ENCODE data around the gene SLC17A7. TPM values are rescaled to one million over a fixed set of nuclear protein-coding genes. Genes with fewer than 3 reads are reported as not detected.

SLC17A7 gene
- total and polyA plus RNA-seq, 2 of the 13 experiments (the other 11 are each of a cell fraction or from before 2014, with no cell fraction given): 0.32 TPM; not detected in 1

DNA sequence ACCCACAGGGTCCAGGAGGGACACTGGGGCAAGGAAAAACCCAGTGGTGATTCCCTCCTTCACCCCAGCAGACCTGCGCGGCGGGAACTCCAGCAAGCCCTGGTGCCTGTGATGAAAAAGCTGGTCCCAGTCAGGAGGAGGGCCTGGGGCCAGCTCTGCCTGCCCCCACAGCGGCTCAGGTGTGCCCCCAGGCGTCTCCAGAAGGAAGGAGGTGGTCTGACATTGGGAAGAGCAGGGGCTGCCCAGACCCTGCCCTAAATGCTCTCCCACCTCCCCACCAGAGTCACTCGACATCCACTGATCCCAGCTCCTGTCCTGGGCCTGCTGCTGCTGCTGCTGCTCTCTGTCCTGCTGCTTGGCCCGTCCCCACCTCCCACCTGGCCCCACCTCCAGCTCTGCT, 24.2 kb downstream of the SLC17A7 start:
- H3K79me2 ChIP-seq (ENCODE audit: insufficient read depth, low read length): no peaks in the 10 kb centered on the region
- H3K9ac ChIP-seq (ENCODE audit: insufficient read depth, low read depth, low read length): no peak overlapping the region
- no peaks in the 10 kb centered on the region for H3K36me3 ChIP-seq (replicated peaks in 1 of 2; ENCODE audit: control insufficient read depth in 1 of 2, insufficient read depth in 2 of 2, low read length in 2 of 2)
- no peak overlapping the region for H3K4me3 ChIP-seq (replicated peaks in 1 of 3; ENCODE audit: insufficient read depth in 1 of 3, low read depth in 2 of 3, low read length in 3 of 3)
- no peak overlapping the region for H3K4me2 ChIP-seq (ENCODE audit: low read depth, low read length)
- no peaks in the 10 kb centered on the region for H3K9me3 ChIP-seq (ENCODE audit: low read length)
- TF ChIP-seq, protein P1, sequence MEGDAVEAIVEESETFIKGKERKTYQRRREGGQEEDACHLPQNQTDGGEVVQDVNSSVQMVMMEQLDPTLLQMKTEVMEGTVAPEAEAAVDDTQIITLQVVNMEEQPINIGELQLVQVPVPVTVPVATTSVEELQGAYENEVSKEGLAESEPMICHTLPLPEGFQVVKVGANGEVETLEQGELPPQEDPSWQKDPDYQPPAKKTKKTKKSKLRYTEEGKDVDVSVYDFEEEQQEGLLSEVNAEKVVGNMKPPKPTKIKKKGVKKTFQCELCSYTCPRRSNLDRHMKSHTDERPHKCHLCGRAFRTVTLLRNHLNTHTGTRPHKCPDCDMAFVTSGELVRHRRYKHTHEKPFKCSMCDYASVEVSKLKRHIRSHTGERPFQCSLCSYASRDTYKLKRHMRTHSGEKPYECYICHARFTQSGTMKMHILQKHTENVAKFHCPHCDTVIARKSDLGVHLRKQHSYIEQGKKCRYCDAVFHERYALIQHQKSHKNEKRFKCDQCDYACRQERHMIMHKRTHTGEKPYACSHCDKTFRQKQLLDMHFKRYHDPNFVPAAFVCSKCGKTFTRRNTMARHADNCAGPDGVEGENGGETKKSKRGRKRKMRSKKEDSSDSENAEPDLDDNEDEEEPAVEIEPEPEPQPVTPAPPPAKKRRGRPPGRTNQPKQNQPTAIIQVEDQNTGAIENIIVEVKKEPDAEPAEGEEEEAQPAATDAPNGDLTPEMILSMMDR (CRISPR knock-in tag; IDR thresholded peaks at IDR 0.05): peak; percentile 6; the same call in 1 of the 2 replicates
- TF ChIP-seq, protein P2, sequence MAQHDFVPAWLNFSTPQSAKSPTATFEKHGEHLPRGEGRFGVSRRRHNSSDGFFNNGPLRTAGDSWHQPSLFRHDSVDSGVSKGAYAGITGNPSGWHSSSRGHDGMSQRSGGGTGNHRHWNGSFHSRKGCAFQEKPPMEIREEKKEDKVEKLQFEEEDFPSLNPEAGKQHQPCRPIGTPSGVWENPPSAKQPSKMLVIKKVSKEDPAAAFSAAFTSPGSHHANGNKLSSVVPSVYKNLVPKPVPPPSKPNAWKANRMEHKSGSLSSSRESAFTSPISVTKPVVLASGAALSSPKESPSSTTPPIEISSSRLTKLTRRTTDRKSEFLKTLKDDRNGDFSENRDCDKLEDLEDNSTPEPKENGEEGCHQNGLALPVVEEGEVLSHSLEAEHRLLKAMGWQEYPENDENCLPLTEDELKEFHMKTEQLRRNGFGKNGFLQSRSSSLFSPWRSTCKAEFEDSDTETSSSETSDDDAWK (CRISPR knock-in tag; IDR thresholded peaks at IDR 0.05): no peak
- TF ChIP-seq SMARCC2 (IDR thresholded peaks at IDR 0.05): no peak
- no peaks in the 10 kb centered on the region for H3K4me1 ChIP-seq (ENCODE audit: insufficient read depth, low read length)
- in situ Hi-C loops (cut with HindIII; ENCODE audit: extremely low pct_ligation_motif_present, low pct_unique_long_range_greater_than_20kb) (no loop called here), intact Hi-C loops (cut with micrococcal nuclease; ENCODE audit: unreplicated experiment) (no loop called here)
- DNase-seq (ENCODE audit: low spot score): no peak
- WGBS (ENCODE audit: low lambda C conversion rate): 0% methylated on average over 4 of the region's 7 CpGs
- no peak for FAIRE-seq
- no peak overlapping the region for H3K27ac ChIP-seq (ENCODE audit: extremely low read length, insufficient read depth, low read length)
- no TSS peak for BruUV-seq (replicated peaks)
- H2AFZ ChIP-seq (ENCODE audit: low read length): no peak overlapping the region
- CTCF ChIA-PET (ENCODE audit: low intra/inter-chr PET ratio, low total read pairs): no interaction called here
- no peak for ATAC-seq
- H3K27me3 ChIP-seq (ENCODE audit: control insufficient read depth in 1 of 2, insufficient read depth in 2 of 2, low read length in 2 of 2): peaks cover 16 to 87% of the 10 kb centered on the region in 2 experiments; a peak in 4 of 5 replicates
- POLR2A ChIA-PET: no interaction called here
- no peaks in the 10 kb centered on the region for H4K20me1 ChIP-seq (ENCODE audit: insufficient read depth, low read length)

DNA sequence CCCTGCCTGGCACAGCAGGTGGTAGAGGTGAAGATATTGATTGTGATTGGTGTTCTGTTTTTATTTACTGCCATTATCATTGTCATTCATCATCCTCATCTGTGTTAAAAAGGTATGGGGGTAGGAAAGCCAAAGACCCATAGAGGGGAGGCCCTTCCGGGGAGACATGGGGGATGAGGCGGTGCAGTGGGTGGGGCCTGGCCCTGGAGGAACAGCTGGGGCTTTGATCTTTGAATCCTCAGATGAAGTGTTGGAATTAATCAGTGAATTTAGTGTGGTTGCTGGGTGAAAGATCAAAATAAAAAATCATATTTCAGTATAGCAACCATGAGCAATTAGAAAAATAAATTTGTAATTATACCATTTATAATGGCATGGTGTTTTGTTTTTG, 25.5 kb downstream of the SLC17A7 start:
- Histone ChIP-seq H3K9me3 (ENCODE audit: low read length) (no peaks in the 10 kb centered on the region), H3K27me3 (ENCODE audit: control insufficient read depth in 1 of 2, insufficient read depth in 2 of 2, low read length in 2 of 2) (peaks cover 16 to 84% of the 10 kb centered on the region in 2 experiments; a peak in 4 of 5 replicates)
- 9% methylated on average over 2 of the region's 2 CpGs for WGBS (ENCODE audit: low lambda C conversion rate)
- TF ChIP-seq ZNF550 (CRISPR knock-in tag; IDR thresholded peaks at IDR 0.05; ENCODE audit: borderline replicate concordance) (no peak), ZNF44 (CRISPR knock-in tag; IDR thresholded peaks at IDR 0.05) (no peak), CHD2 (IDR thresholded peaks at IDR 0.05; ENCODE audit: low read depth, low read length) (no peak), NFKB2 (CRISPR knock-in tag; IDR thresholded peaks at IDR 0.05; ENCODE audit: borderline replicate concordance) (no peak)
- TF ChIP-seq, protein P3, sequence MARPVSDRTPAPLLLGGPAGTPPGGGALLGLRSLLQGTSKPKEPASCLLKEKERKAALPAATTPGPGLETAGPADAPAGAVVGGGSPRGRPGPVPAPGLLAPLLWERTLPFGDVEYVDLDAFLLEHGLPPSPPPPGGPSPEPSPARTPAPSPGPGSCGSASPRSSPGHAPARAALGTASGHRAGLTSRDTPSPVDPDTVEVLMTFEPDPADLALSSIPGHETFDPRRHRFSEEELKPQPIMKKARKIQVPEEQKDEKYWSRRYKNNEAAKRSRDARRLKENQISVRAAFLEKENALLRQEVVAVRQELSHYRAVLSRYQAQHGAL (CRISPR knock-in tag; IDR thresholded peaks at IDR 0.05; ENCODE audit: not compliant biosample characterization): no peak
- TF ChIP-seq, protein P2 (CRISPR knock-in tag; IDR thresholded peaks at IDR 0.05): no peak
- TF ChIP-seq, protein P4, sequence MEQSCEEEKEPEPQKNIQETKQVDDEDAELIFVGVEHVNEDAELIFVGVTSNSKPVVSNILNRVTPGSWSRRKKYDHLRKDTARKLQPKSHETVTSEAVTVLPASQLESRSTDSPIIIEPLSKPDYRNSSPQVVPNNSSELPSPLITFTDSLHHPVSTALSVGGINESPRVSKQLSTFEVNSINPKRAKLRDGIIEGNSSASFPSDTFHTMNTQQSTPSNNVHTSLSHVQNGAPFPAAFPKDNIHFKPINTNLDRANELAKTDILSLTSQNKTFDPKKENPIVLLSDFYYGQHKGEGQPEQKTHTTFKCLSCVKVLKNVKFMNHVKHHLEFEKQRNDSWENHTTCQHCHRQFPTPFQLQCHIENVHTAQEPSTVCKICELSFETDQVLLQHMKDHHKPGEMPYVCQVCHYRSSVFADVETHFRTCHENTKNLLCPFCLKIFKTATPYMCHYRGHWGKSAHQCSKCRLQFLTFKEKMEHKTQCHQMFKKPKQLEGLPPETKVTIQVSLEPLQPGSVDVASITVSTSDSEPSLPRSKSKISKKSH (CRISPR knock-in tag; IDR thresholded peaks at IDR 0.05; ENCODE audit: borderline replicate concordance): no peak

More for the DNA sequence above, 25.5 kb downstream of the SLC17A7 start:
- Histone ChIP-seq H3K4me1 (ENCODE audit: insufficient read depth, low read length) (no peaks in the 10 kb centered on the region), H3K4me3 (replicated peaks in 1 of 3; ENCODE audit: insufficient read depth in 1 of 3, low read depth in 2 of 3, low read length in 3 of 3) (no peak overlapping the region), H2AFZ (ENCODE audit: low read length) (no peak overlapping the region), H3K79me2 (ENCODE audit: insufficient read depth, low read length) (no peaks in the 10 kb centered on the region), H3K36me3 (replicated peaks in 1 of 2; ENCODE audit: control insufficient read depth in 1 of 2, insufficient read depth in 2 of 2, low read length in 2 of 2) (no peaks in the 10 kb centered on the region), H3K27ac (ENCODE audit: extremely low read length, insufficient read depth, low read length) (no peak overlapping the region), H3K4me2 (ENCODE audit: low read depth, low read length) (no peak overlapping the region), H4K20me1 (ENCODE audit: insufficient read depth, low read length) (no peaks in the 10 kb centered on the region), H3K9ac (ENCODE audit: insufficient read depth, low read depth, low read length) (no peak overlapping the region)
- in situ Hi-C loops (cut with HindIII; ENCODE audit: extremely low pct_ligation_motif_present, low pct_unique_long_range_greater_than_20kb) (no loop called here), intact Hi-C loops (cut with micrococcal nuclease; ENCODE audit: unreplicated experiment) (no loop called here)
- ATAC-seq (no peak), FAIRE-seq (no peak), DNase-seq (ENCODE audit: low spot score) (no peak)
- POLR2A ChIA-PET: no interaction called here
- CTCF ChIA-PET (ENCODE audit: low intra/inter-chr PET ratio, low total read pairs): no interaction called here
- BruUV-seq (replicated peaks): no TSS peak
